A549 (cell line): Measurements from ENCODE around the gene RERE. TPM values are rescaled to one million over a fixed set of nuclear protein-coding genes. Genes with fewer than 3 reads are reported as not detected.

ENCODE experiments used
- ATAC-seq, 2 experiments: fragments of 200-7000 bp in 1 of 2; fragments of >200 bp in 1 of 2; cut with Nextera tagmentation in 1 of 2; cut with Tn5 transposase in 1 of 2; 3 replicates each; pipeline versions ENCODE4 v1.8.0 to v1.9.1; 2018 to 2020; ENCODE audit warnings: mild to moderate bottlenecking in 1 of 2, moderate library complexity in 1 of 2
- CTCF ChIA-PET: fragments of 300-600 bp; sonication (Branson Sonifier 250); formaldehyde crosslinking; extraction: SDS; loops from one replicate; lab custom pipeline; 2021; ENCODE audit warnings: antibody characterized with exemption, inconsistent platforms; lab: Yijun Ruan, JAX
- POLR2A ChIA-PET: fragments of 350-600 bp; formaldehyde crosslinking; extraction: SDS; loops from one replicate; lab custom pipeline; 2021; ENCODE audit warnings: antibody characterized with exemption, inconsistent platforms; lab: Yijun Ruan, JAX
- DNase-seq, 2 experiments: peaks; one replicate each; pipeline versions ENCODE4 v3.0.0 to v3.0.0-alpha.2; 2011 to 2016; ENCODE audit warnings: low read depth in 1 of 2, low spot score in 1 of 2
- FAIRE-seq: peaks from 2 replicates; lab custom pipeline; 2011; peaks lifted over from hg19 to GRCh38; lab: Jason Lieb, UNC
- H3K27ac ChIP-seq, 2 experiments: fragments of >200 bp; sonication (Bioruptor Twin); formaldehyde crosslinking; 3 replicates each; pipeline ENCODE4 v1.5.1; 2016 to 2017
- H3K4me1 ChIP-seq: fragments of >200 bp; sonication (Bioruptor Twin); formaldehyde crosslinking; 3 replicates; pipeline ENCODE4 v1.6.1; 2016
- H3K4me2 ChIP-seq: fragments of >200 bp; sonication (Bioruptor Twin); formaldehyde crosslinking; 3 replicates; pipeline ENCODE4 v1.6.1; 2016
- H3K4me3 ChIP-seq: fragments of >200 bp; sonication (Bioruptor Twin); formaldehyde crosslinking; 3 replicates; pipeline ENCODE4 v1.5.1; 2016
- H3K9me3 ChIP-seq: fragments of >200 bp; sonication (Bioruptor Twin); formaldehyde crosslinking; 3 replicates; pipeline ENCODE4 v1.6.1; 2016
- BCL3 ChIP-seq: fragments of >200 bp; sonication (Bioruptor Twin); formaldehyde crosslinking; IDR thresholded peaks from 3 replicates; pipeline ENCODE4 v1.6.1; 2016
- CHD2 ChIP-seq: fragments of 150-350 bp; IDR thresholded peaks from 2 replicates; pipeline ENCODE4 v1.6.1; 2014; ENCODE audit warnings: low read length; ENCODE audit not compliant: partially characterized antibody
- E2F6 ChIP-seq: IDR thresholded peaks from 2 replicates; pipeline ENCODE4 v1.6.1; 2012; ENCODE audit warnings: low read depth, borderline replicate concordance
- EHF ChIP-seq: fragments of 250-450 bp; sonication (Bioruptor Pico); IDR thresholded peaks from 2 replicates; pipeline ENCODE4 v1.5.0; 2020; ENCODE audit warnings: mild to moderate bottlenecking
- ELK1 ChIP-seq: fragments of 150-350 bp; IDR thresholded peaks from 2 replicates; pipeline ENCODE4 v1.6.1; 2014; ENCODE audit warnings: low read depth, mild to moderate bottlenecking, low read length
- FOXS1 ChIP-seq: fragments of 250-450 bp; sonication (Bioruptor Pico); IDR thresholded peaks from 2 replicates; pipeline ENCODE4 v1.5.0; 2020; ENCODE audit warnings: mild to moderate bottlenecking, moderate library complexity
- HDAC2 ChIP-seq: fragments of 200-600 bp; sonication (generic); IDR thresholded peaks from 2 replicates; pipeline ENCODE4 v1.6.1; 2016
- HOXB13 ChIP-seq: fragments of 250-450 bp; sonication (Bioruptor Pico); IDR thresholded peaks from 2 replicates; pipeline ENCODE4 v1.5.0; 2020; ENCODE audit warnings: low read depth, mild to moderate bottlenecking, moderate library complexity
- KDM1A ChIP-seq: fragments of 200-600 bp; sonication (generic); IDR thresholded peaks from 2 replicates; pipeline ENCODE4 v1.6.1; 2016; ENCODE audit warnings: low read depth, mild to moderate bottlenecking
- MAFK ChIP-seq: fragments of 450-650 bp; IDR thresholded peaks from 2 replicates; pipeline ENCODE4 v1.6.1; 2014; ENCODE audit not compliant: partially characterized antibody
- MAX ChIP-seq: IDR thresholded peaks from 2 replicates; pipeline ENCODE4 v1.6.1; 2012
- MAZ ChIP-seq: fragments of 150-350 bp; IDR thresholded peaks from 2 replicates; pipeline ENCODE4 v1.6.1; 2014; ENCODE audit warnings: antibody characterized with exemption, low read depth, low read length, borderline replicate concordance
- PBX3 ChIP-seq: IDR thresholded peaks from 2 replicates; pipeline ENCODE4 v1.6.1; 2012
- POLR2AphosphoS2 ChIP-seq: conservative IDR thresholded peaks from 2 replicates; pipeline ENCODE4 v1.6.1; 2012; ENCODE audit warnings: low read length, improper control_type of control experiment, inconsistent platforms
- ZC3H11A ChIP-seq: fragments of 450-650 bp; IDR thresholded peaks from 2 replicates; pipeline ENCODE4 v1.6.1; 2014; ENCODE audit warnings: antibody characterized with exemption, mild to moderate bottlenecking
- ZSCAN20 ChIP-seq: fragments of 250-450 bp; sonication (Bioruptor Pico); IDR thresholded peaks from 2 replicates; pipeline ENCODE4 v1.8.0; 2022; ENCODE audit warnings: mild to moderate bottlenecking, moderate library complexity
- WGBS: methylation state at CpG from one replicate; pipeline ENCODE4 v1.1.6; 2017; ENCODE audit errors: missing lambda C conversion rate; 5-methylcytosine and 5-hydroxymethylcytosine counted together
- polyA plus RNA-seq, 4 experiments: library from polyadenylated mRNA; depleted of rRNA in 3 of 4; stranded (reverse); fragments of >200 nt; fragmentation: RNase III in 1 of 4; extraction: RNeasy Plus Mini Kit Qiagen cat#74134 plus additional on column Dnase treatment in 1 of 4; gene quantifications; 2 replicates in 3 of 4; 3 replicates in 1 of 4; pipeline ENCODE4 v1.2.3, GENCODE V29; 2011 to 2017

Gene RERE
- polyA plus RNA-seq, 2 of the 4 experiments (the other 2 are of a cell fraction) = 12.6 to 28.6 TPM

GRCh38 chr1:8420318-8420717, 397.1 kb downstream of the RERE start (continued):
- TF ChIP-seq E2F6 (no peak), HDAC2 (no peak), MAZ (no peak), PBX3 (no peak)

GRCh38 chr1:8419861-8420260, 397.6 kb downstream of the RERE start:
- no peak for FAIRE-seq
- no peak overlapping the region for H3K27ac ChIP-seq
- WGBS = 95% methylated on average over 3 of the region's 3 CpGs
- peak overlapping the region; percentile 54; the same call in 1 of the 3 replicates for H3K4me2 ChIP-seq
- ChIA-PET POLR2A (no interaction called here), CTCF (interaction anchor here (1.5 to 2.1 kb wide), 3 partner anchors 11 to 307 kb away, joined by 3 to 7 read pairs (median 4); no protein-coding TSS in a partner anchor)
- H3K4me3 ChIP-seq = no peak overlapping the region
- no peak for ATAC-seq
- H3K9me3 ChIP-seq = no peaks in the 10 kb centered on the region
- no peak for DNase-seq
- TF ChIP-seq ELK1 = no peak
- H3K4me1 ChIP-seq = peaks cover 36% of the 10 kb centered on the region

- CTCF ChIA-PET = interaction anchor here (1.5 to 2.1 kb wide), 3 partner anchors 10 to 307 kb away, joined by 3 to 7 read pairs (median 4); no protein-coding TSS in a partner anchor
These were observed 398.3 kb downstream of the RERE start for GRCh38 chr1:8419172-8419571.

More at GRCh38 chr1:8419172-8419571, 398.3 kb downstream of the RERE start:
- no peak for TF ChIP-seq FOXS1 (CRISPR knock-in tag)
- no peak for TF ChIP-seq CHD2
- TF ChIP-seq POLR2AphosphoS2 = no peak
- TF ChIP-seq EHF (CRISPR knock-in tag) = no peak
- TF ChIP-seq ZSCAN20 (CRISPR knock-in tag) = no peak
- TF ChIP-seq ZC3H11A = no peak
- TF ChIP-seq PBX3 = no peak
- no peak for TF ChIP-seq BCL3
- TF ChIP-seq HOXB13 (CRISPR knock-in tag) = no peak
- no peak for TF ChIP-seq MAX
- no peak for TF ChIP-seq MAFK
- no peak for TF ChIP-seq KDM1A
- POLR2A ChIA-PET = no interaction called here
- WGBS = 95% methylated on average over 6 of the region's 6 CpGs
- H3K4me3 ChIP-seq = no peak overlapping the region
- DNase-seq (no peak), FAIRE-seq (no peak), ATAC-seq (no peak)
- H3K9me3 ChIP-seq = no peaks in the 10 kb centered on the region
- no peak overlapping the region for H3K27ac ChIP-seq
- no peak overlapping the region for H3K4me2 ChIP-seq
- H3K4me1 ChIP-seq = peaks cover 30% of the 10 kb centered on the region
